GM21619 (cell line): ENCODE data around the gene TRPC4AP.
"Not testable (repeated sequence)": the region's sequence is repeated elsewhere in the genome, so short reads cannot be mapped to it uniquely, and the experiment has no call there.

Source experiments
- ATAC-seq: cut with Tn5 transposase; IDR thresholded peaks from one replicate; pipeline ENCODE4 v1.9.1; 2021; ENCODE audit not compliant: unreplicated experiment

TRPC4AP gene

DNA sequence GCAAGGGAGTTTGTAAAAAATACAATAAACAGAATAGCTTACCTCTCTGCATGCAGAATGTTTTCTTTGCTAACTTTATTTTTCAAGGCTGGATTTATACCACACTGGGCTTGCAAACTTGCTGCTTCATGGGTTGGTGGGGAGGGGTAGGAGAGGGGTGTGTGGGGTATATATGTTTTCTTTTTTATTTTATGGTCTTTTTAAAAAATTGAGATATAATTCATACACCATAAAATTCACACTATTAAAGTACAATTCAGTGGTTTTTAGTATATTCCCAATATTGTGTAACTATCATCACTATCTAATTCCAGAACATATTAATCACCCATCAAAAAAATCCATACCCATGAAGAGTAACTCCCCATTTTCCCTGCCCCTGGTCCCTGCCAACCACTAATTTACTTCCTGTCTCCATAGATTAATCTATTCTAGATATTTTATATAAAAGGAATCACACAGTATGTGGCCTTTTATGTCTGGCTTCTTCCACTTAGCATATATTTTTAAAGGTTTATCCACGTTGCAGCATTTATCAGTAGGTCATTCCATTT is 14.3 kb upstream of the TRPC4AP start:
- no peak for ATAC-seq

DNA sequence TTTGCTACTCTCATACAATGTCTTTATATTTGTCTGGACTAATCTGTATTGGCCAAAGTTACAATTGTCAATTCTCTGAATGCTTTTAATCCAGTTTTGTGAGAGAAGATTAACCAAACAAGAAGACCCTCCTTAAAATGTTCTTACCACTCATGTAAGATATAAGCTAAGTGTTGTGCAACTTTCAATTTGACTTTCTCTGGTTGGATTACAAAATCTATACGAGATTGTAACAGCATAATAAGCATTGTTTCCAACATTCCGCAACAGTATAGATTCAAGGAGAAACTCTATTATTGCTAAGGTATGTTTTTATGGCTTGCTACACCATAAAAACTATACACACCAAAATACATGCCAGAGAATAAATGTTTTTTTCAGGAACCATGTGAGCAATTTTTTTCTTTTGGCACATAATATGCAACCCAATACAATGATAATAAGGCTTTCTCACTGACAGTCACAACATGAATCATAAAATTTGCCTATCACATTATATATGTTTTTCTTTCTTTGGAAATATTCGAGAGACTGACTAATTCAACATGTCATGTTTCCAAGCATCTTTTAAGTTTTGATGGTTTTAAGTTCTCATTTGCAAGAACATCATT is 12.2 kb upstream of the TRPC4AP start:
- no peak for ATAC-seq

DNA sequence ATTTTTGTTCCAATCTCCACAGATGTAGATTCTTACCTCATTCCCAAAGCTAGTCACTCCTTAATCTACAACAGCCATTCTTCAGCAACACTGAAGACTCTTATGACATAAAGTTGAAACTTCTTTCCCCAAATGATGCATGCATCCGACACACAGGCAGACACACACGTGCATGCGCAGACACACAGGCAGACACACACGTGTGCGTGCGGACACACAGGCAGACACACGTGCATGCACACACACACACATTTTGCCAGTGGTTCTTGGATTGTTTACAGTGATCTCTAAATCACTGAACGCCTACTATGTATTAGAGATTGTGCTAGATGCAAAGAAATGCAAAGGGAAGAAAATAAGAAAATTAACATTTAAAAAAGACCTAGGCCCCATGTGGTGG is 9.0 kb upstream of the TRPC4AP start:
- no peak for ATAC-seq

DNA sequence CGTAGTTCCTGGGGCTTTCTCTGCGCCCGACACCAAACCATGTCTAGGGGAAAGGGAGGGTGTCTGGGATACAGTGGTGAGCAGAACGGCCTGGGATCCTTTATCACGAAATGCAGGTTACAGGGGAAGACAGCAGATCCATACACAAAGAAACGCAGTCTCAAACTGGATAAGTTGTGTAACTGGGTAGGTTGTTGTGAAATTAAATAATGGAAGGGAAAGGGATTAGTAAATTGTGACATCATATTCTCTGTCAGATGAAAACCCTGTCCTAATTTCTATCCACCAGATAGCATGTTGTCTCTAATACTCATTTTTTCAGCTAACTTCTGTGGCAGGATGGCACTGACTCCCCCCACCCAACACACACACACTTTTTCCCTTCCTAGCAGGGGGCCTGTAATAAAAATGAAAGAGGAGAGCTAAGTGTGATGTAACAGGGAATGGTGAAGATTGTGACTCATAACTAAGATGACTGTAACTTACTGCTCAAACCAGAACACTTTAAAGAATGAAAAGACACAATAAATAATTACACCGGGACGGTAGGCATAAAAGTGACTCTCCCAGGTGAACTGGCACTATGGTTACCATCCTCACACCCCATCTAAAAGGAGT is 769 bp upstream of the TRPC4AP start:
- ATAC-seq, result no peak

DNA sequence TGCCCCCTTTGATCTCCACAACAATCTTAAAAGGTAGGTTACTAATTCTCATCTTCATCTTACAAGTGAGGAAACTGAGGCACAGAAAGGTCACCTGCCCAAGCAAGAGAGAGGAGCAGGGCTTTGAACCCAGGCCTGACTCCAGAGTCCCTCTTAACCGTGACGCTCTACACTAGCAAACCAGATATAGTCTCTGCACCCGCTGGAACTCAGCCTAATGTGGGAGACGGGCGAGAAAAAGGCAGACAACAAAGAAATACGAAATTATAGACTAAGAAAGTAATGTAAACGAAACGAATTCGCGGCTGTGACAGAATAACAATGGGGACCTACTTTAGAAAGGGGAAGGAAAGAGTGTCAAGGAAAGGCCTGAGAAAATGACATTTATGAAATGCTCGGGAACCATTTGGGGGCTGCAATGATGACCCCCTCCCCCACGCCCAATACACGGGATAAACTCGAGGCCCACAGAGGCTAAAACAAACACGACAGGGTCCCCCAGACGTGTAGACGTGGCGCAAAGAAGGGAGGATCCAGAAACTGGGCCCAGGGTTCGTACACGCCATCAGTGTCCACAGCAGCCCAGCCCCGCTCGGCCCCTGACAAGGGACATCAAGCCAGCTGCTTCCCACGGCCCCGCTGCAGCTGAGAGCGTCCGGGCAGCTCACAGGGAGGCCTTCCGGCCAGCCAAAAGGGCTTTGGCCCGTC is 637 bp downstream of the TRPC4AP start:
- ATAC-seq, result peak; percentile 24

DNA sequence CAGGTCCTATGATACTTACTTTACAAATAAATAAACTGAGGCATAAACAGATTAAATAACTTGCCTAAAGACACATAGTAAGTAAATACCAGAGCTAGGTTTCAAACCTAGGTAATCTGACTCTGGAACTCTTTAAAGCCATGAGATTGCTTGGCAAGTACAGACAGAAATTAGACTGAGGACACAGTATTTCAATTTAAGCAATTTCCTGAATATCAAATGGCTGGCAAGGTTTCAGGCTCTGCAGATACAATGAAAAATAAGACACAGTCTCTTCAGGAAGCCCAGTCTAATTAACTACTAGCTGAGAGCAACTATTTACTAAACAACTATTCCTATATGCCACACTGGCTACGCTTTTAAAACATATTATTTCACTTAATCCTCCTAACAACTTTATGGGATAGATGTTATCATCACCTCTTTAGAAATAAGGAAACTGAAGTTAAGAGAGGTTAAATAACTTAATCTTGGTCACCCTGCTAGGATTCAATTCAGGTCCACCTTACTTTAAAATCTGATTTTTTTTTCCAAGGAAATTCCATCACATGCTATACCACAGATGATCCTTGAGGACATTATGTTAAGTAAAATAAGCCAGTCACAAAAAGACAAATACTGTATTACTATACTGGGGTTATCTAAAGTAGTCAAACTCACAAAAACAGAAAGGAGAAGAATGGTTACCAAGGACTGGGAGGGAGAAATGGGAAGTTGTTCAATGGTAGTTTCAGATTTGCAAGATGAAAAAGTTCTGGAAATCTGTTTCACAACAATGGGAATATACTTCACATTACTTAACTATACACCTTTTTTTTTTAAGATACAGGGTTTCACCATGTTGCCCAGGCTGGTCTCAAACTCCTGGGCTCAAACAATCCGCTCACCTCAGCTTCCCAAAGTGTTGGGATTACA is 4.1 kb downstream of the TRPC4AP start:
- no peak for ATAC-seq

DNA sequence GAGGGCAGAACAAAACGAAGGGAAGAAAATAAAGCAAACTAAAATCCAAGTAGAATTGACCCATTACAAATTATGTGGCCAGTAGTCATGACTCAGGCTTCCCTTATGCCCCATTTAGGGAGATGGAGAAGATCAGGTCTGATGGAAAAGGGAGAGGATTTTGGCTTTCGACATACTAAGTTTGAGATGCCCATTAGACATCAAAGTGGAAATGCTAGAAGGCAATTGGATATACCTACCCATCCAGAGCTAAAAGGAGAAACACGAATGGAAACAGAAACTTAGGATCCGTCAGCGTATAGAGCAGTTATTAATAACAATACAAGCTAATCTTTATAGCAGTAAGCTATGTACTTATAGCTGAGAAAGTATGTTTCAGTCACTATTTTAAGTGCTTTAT is 4.8 kb downstream of the TRPC4AP start:
- ATAC-seq, result no peak

DNA sequence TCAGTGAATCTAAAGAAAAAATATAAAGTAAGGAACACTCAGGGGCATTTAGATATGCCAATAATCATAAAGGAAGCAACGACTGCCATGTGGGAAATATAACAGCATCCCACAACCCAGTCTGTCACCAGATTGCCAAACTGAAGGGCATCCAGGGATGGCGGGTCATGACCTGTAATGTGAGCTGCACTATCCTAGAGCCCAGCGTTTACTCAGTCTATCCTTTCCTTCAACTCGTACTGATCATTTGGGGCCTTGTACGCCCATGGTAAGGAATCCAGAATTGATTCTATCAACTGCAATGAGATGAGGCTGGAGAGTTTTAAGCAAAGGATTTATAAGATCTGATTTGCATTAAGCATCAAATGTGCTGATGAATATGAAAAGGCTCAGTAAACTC is 5.3 kb downstream of the TRPC4AP start:
- no peak for ATAC-seq

DNA sequence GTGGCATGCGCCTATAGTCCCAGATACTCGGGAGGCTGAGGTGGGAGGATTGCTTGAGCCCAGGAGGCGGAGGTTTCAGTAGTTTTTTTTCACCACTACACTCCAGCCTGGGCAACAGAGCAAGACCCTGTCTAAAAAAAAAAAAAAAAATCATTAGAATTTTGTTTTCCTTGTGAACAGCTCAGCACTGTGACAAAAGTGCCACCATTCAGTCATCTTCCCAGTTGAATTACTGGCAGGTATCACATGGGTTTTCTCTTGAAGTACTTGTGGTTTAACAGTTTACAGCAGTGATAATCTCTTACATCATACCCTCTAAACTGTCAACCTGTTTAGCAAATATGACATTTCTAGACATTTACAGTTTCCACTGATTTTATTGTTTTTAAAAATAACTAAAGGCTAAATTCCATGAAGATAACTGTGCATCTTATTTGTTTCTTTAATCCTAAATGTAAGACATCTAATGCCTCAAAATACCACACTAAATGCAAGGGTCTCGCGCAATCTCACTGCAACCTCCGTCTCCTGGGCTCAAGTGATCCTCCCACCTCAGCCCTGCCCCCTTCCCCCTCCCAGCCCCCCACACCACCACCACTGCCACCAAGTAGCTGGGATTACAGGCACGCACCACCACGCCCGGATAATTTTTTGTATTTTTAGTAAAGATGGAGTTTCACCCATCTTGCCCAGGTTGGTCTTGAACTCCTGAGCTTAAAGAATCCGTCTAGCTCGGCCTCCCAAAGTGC is 7.0 kb downstream of the TRPC4AP start:
- ATAC-seq, result no peak

DNA sequence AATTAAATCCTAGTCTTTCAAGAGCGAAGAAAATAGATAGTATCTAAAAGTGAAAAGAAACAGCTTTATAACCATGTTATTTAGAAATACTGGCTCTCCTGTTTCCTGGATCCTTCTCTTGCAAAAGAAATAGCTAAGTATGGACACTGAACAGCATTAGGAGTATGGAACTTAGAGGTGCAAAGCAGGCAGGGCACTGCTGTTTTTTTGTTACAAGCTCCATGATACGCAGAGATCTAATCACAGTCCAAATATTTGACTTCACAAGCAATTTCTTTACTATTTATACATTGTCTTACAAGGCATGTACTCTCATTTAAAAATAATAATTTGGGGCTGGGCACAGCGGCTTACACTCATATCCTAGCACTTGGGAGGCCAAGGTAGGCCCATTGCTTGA is 7.6 kb downstream of the TRPC4AP start:
- no peak for ATAC-seq

DNA sequence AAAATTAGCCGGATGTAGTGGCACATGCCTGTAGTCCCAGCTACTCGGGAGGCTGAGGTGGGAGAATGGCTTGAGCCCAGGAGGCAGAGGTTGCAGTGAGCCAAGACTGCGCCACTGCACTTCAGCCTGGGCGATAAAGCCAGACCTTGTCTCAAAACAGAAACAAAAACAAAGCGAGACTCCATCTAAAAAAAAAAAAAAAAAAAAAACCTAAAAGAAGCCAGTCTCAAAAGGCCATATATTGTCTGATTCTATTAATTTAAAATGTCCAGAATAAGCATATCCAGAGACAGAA is 12.3 kb downstream of the TRPC4AP start:
- not testable (repeated sequence) for ATAC-seq

DNA sequence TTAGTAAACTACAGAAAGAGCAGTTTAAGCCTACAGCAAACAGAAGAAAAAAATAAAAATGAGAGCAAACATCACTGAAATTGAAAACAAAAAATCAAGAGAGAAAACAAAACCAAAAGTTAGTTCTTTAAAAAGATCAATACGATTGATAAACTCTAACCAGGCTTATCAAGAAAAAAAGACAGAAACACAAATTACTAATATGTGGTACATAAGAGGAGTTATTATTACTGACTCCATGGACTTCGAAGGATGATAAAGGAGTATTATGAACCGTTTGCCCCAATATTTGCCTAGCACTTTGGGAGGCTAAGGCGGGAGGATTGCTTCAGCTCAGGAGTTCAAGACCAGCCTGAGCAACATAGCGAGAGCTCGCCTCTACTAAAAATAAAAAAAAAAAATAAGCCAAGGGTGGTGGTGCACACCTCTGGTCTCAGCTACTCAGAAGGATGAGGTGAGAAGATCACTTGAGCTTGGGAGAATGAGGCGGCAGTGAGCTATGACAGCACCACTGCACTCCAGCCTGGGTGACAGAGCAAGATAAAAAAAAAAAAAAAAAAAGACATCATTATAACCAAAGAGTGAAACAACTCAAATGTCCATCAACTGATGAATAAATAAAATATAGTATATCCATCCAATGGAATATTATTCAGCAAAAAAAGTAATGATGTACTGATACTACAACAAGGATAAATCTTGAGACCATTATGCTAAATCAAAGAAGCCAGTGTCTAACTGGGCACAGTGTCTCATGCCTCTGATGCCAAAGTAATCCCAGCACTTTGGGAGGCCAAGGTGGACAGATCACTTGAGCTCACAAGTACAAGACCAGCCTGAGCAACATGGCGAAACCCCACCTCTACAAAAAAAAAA is 12.9 kb downstream of the TRPC4AP start:
- no peak for ATAC-seq

DNA sequence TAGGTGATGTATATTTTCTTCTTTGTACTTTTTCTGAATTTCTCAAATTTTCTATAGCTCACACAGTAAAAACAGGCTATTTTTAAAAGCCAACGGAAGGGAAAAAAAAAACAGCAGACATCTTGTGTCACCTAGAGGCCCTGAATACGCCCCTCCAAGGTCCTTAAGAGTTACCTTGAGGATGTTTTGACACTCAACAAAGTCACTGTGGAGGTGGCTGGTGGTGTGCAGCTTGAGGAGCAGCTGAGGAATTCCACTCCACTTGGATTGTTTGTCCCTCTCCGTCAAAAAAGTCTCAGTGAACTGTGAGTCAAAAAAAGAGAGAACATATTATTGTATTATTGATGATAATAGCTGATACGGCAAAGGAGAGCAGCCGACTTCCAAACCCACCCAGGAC is 14.7 kb downstream of the TRPC4AP start:
- no peak for ATAC-seq

DNA sequence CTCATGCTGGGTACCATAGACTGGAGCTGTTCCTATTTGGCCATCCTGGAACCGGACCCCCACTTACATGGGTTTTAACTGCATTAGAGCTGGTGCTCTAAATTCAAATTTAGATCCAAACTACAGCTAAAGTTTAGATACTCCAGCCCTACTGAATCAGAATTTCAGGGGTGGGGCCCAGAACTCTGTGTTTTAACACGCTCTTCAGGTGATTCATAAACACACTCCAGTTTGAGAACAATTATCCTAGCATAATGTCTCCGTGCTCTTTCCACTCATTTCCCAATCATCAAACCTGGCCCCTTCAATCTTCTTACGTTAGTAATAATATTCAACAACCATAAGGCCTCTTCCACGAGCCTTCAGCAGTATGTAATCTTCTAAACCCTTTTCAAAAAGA is 15.3 kb downstream of the TRPC4AP start:
- ATAC-seq, result no peak

DNA sequence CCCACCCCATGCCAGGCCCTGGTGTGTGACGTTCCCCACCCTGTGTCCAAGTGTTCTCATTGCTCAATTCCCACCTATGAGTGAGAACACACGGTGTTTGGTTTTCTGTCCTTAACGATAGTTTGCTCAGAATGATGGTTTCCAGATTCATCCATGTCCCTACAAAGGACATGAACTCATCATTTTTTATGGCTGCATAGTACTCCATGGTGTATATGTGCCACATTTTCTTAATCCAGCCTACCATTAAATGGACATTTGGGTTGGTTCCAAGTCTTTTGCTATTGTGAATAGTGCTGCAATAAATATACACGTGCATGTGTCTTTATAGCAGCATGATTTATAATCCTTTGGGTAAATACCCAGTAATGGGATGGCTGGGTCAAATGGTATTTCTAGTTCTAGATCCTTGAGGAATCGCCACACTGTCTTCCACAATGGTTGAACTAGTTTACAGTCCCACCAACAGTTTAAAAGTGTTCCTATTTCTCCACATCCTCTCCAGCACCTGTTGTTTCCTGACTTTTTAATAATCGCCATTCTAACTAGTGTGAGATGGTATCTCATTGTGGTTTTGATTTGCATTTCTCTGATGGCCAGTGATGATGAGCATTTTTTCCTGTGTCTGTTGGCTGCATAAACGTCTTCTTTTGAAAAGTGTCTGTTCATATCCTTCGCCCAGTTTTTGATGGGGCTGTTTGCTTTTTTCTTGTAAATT is 21.0 kb downstream of the TRPC4AP start:
- not testable (repeated sequence) for ATAC-seq

DNA sequence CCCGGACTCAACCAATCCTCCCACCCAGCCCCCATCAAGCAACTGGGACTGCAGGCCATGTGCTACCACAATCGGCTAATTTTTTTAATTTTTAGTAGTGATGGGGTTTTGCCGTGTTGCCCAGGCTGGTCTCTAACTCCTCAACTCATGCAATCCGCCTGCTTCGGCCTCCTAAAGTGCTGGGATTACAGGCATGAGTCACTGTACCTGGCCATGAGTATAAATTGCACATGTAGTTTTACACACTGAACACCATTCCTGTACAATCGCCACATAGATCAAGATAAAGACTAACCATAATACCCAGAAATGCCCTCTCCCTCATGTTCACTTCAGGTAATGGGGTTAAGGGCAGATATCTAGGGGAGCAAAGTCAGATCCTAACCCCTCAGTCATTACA is 26.4 kb downstream of the TRPC4AP start:
- ATAC-seq, result no peak

DNA sequence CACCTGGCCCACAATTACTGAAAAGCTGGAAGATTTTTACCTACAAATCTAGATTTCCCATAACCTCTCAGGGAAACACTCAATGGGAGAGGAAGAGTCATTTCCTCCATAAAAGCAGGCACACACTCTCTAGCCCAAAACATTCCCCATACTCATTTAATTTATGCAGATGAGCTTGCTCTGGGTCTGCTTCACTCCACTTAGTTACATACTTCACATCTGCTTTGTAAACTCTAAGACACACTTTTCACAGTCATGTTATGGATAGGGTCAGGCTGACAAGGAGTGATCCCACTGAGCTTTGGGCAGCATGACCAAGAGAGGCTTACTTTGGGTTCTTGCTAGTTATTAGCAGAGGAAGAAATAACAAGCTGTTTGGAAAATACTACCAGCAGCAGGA is 27.4 kb downstream of the TRPC4AP start:
- ATAC-seq, result no peak

DNA sequence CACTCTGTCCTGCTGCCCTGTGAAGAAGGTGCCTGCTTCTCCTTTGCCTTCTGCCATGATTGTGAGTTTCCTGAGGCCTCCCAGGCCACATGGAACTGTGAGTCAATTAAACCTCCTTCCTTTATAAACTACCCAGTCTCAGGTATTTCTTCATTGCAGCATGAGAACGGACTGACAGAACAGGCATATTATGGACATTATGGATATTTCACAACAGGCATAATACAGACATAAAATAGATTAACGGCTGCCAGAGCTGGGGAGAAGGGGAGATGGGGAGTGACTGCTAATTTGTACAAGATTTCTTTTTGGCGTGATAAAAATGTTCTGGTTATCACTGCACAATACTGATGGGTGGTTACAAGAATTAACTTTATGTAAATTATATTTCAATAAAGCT is 29.4 kb downstream of the TRPC4AP start:
- no peak for ATAC-seq

DNA sequence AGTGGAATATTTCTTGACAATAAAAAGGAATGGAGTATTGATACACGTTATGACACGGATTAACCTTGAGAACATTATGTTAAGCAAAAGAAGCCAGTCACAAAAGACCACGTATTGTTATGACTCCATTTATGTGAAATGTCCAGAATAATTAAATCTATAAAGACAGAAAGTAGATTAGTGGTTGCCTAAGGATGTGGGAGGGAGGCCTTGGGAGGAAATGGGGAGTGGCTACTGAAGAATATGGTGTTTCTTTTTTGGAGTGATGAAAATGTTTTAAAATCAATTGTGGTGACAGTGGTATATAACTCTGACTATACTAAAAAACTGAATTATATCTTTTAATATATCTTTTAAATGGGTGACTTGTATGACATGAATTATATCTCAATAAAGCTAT is 30.1 kb downstream of the TRPC4AP start:
- ATAC-seq, result no peak
